RWPE2 (cell line): ENCODE data around the gene GLP1R.

Experiments
- ATAC-seq: fragments of 200-7000 bp; cut with Tn5 transposase; 3 replicates; pipeline ENCODE4 v1.9.1; 2021; ENCODE audit warnings: low read depth
- DNase-seq: peaks from one replicate; pipeline ENCODE4 v3.0.0-alpha.2; 2020; ENCODE audit warnings: low spot score
- H3K27ac ChIP-seq: fragments of 450-650 bp; 2 replicates; pipeline ENCODE4 v1.5.1; 2017; ENCODE audit warnings: mild to moderate bottlenecking; ENCODE audit not compliant: poor library complexity, severe bottlenecking
- H3K27me3 ChIP-seq: fragments of 250-450 bp; sonication (Bioruptor Pico); 2 replicates; pipeline ENCODE4 v1.5.1; 2021; ENCODE audit warnings: mild to moderate bottlenecking, moderate library complexity; ENCODE audit not compliant: insufficient read depth, poor library complexity, severe bottlenecking
- H3K36me3 ChIP-seq: fragments of 250-450 bp; sonication (Bioruptor Pico); 2 replicates; pipeline ENCODE4 v1.5.1; 2020; ENCODE audit warnings: low read depth, mild to moderate bottlenecking, moderate library complexity
- H3K4me1 ChIP-seq: fragments of 250-450 bp; sonication (Bioruptor Pico); 2 replicates; pipeline ENCODE4 v1.5.1; 2021; ENCODE audit warnings: mild to moderate bottlenecking, moderate library complexity; ENCODE audit not compliant: insufficient read depth, poor library complexity, severe bottlenecking
- H3K4me3 ChIP-seq: fragments of 250-450 bp; sonication (Bioruptor Pico); 2 replicates; pipeline ENCODE4 v1.5.1; 2021; ENCODE audit warnings: mild to moderate bottlenecking, moderate library complexity; ENCODE audit not compliant: severe bottlenecking
- H3K9me3 ChIP-seq: fragments of 250-450 bp; sonication (Bioruptor Pico); 2 replicates; pipeline ENCODE4 v1.5.1; 2021; ENCODE audit warnings: mild to moderate bottlenecking, moderate library complexity; ENCODE audit not compliant: severe bottlenecking
- CTCF ChIP-seq: fragments of 450-650 bp; IDR thresholded peaks from one replicate; pipeline ENCODE4 v1.5.1; 2017; ENCODE audit warnings: mild to moderate bottlenecking, moderate library complexity; ENCODE audit not compliant: poor library complexity, severe bottlenecking

Gene GLP1R

GRCh38 chr6:39113788-39114187, 65.2 kb downstream of the GLP1R start:
- no peak overlapping the region for H3K27ac ChIP-seq
- no peaks in the 10 kb centered on the region for H3K27me3 ChIP-seq
- peaks cover 9% of the 10 kb centered on the region for H3K4me1 ChIP-seq
- ATAC-seq, result no peak
- no peaks in the 10 kb centered on the region for H3K9me3 ChIP-seq
- H3K4me3 ChIP-seq, result peak overlapping the region; percentile 72
- no peak for DNase-seq
- no peak for TF ChIP-seq CTCF
- H3K36me3 ChIP-seq, result no peaks in the 10 kb centered on the region

- peaks cover 9% of the 10 kb centered on the region for H3K4me1 ChIP-seq
- H3K9me3 ChIP-seq, result no peaks in the 10 kb centered on the region
- ATAC-seq (peak; percentile 25), DNase-seq (no peak)
- peak overlapping the region; percentile 43 for H3K27ac ChIP-seq
- no peaks in the 10 kb centered on the region for H3K27me3 ChIP-seq
- no peaks in the 10 kb centered on the region for H3K36me3 ChIP-seq
- peak overlapping the region; percentile 72 for H3K4me3 ChIP-seq
- TF ChIP-seq CTCF, result no peak
Measured at GRCh38 chr6:39114388-39114703, 65.8 kb downstream of the GLP1R start.

- TF ChIP-seq CTCF, result no peak
- no peaks in the 10 kb centered on the region for H3K36me3 ChIP-seq
- H3K9me3 ChIP-seq, result no peaks in the 10 kb centered on the region
- DNase-seq, result peak; percentile 90
- H3K4me1 ChIP-seq, result peaks cover 9% of the 10 kb centered on the region
- peak within 1 kb of the TSS; percentile 72 for H3K4me3 ChIP-seq
- H3K27me3 ChIP-seq, result no peaks in the 10 kb centered on the region
- ATAC-seq, result peak; percentile 92
- peak within 1 kb of the TSS; percentile 43 for H3K27ac ChIP-seq
Measured at GRCh38 chr6:39114704-39115599, 66.4 kb downstream of the GLP1R start, which contains the start of gene SAYSD1. TSS of gene SAYSD1 (minus strand) at chr6:39115186. CDS start at chr6:39115089, 97 bp downstream.

GRCh38 chr6:39118921-39119320, 70.3 kb downstream of the GLP1R start:
- DNase-seq (no peak), ATAC-seq (no peak)

More at GRCh38 chr6:39118921-39119320, 70.3 kb downstream of the GLP1R start:
- peaks cover 3% of the 10 kb centered on the region for H3K4me1 ChIP-seq
- TF ChIP-seq CTCF, result no peak
- no peaks in the 10 kb centered on the region for H3K9me3 ChIP-seq
- H3K27ac ChIP-seq, result no peak overlapping the region
- no peak overlapping the region for H3K4me3 ChIP-seq
- H3K27me3 ChIP-seq, result no peaks in the 10 kb centered on the region
- H3K36me3 ChIP-seq, result no peaks in the 10 kb centered on the region
